ENCODE results near the gene KAT8.

Gene KAT8

GRCh38 chr16:31108035-31108793 lies 9.2 kb upstream of the KAT8 start, which contains the start of gene BCKDK:
Gene BCKDK, plus strand, starts transcription at chr16:31108386. Its CDS starts 838 bp downstream, at chr16:31109224.
- peak; percentile 85 for DNase-seq (ENCODE audit: low read depth, low spot score)

- no peak for DNase-seq (ENCODE audit: low read depth, low spot score)
Observed at GRCh38 chr16:31108794-31109558, 8.5 kb upstream of the KAT8 start.

- DNase-seq (ENCODE audit: low read depth, low spot score): no peak
Observed at GRCh38 chr16:31109622-31110021, 7.8 kb upstream of the KAT8 start.

- DNase-seq (ENCODE audit: low read depth, low spot score): no peak
Observed at GRCh38 chr16:31110106-31111034, 7.1 kb upstream of the KAT8 start.

GRCh38 chr16:31111881-31112466 lies 5.5 kb upstream of the KAT8 start:
- DNase-seq (ENCODE audit: low read depth, low spot score): no peak

- DNase-seq (ENCODE audit: low read depth, low spot score): no peak
Observed at GRCh38 chr16:31112711-31113110, 4.8 kb upstream of the KAT8 start.

- no peak for DNase-seq (ENCODE audit: low read depth, low spot score)
Observed at GRCh38 chr16:31113121-31114120, 4.0 kb upstream of the KAT8 start.

- DNase-seq (ENCODE audit: low read depth, low spot score): no peak
Observed at GRCh38 chr16:31114468-31114867, 3.0 kb upstream of the KAT8 start.

GRCh38 chr16:31118223-31119155 lies 1.0 kb downstream of the KAT8 start:
- DNase-seq (ENCODE audit: low read depth, low spot score): peak; percentile 34

- no peak for DNase-seq (ENCODE audit: low read depth, low spot score)
Observed at GRCh38 chr16:31120129-31120528, 2.7 kb downstream of the KAT8 start.

- no peak for DNase-seq (ENCODE audit: low read depth, low spot score)
Observed at GRCh38 chr16:31125844-31126243, 8.4 kb downstream of the KAT8 start.

GRCh38 chr16:31127182-31127581 lies 9.7 kb downstream of the KAT8 start:
- DNase-seq (ENCODE audit: low read depth, low spot score): no peak

- no peak for DNase-seq (ENCODE audit: low read depth, low spot score)
Observed at GRCh38 chr16:31128711-31129567, 11.5 kb downstream of the KAT8 start.

- peak; percentile 33 for DNase-seq (ENCODE audit: low read depth, low spot score)
Observed at GRCh38 chr16:31129568-31130335, 12.3 kb downstream of the KAT8 start.

- no peak for DNase-seq (ENCODE audit: low read depth, low spot score)
Observed at GRCh38 chr16:31130336-31130891, 12.9 kb downstream of the KAT8 start.

- no peak for DNase-seq (ENCODE audit: low read depth, low spot score)
Observed at GRCh38 chr16:31130899-31131298, 13.4 kb downstream of the KAT8 start.

- no peak for DNase-seq (ENCODE audit: low read depth, low spot score)
Observed at GRCh38 chr16:31131416-31131815, 14.0 kb downstream of the KAT8 start.
